B cell (primary cell): ENCODE data around the gene LECT2. TPM values are rescaled to one million over a fixed set of nuclear protein-coding genes. Genes with fewer than 3 reads are reported as not detected.

Source experiments
- ATAC-seq: fragments of 200-7000 bp; cut with Tn5 transposase; one replicate; pipeline ENCODE4 v1.10.0; 2021; ENCODE audit warnings: low read depth, mild to moderate bottlenecking, moderate number of reproducible peaks, moderate library complexity
- CTCF ChIA-PET: fragments of 350-600 bp; sonication (Branson Sonifier 250); formaldehyde crosslinking; loops from one replicate; lab custom pipeline; 2021; ENCODE audit warnings: antibody characterized with exemption, inconsistent platforms; lab: Charles Lee
- POLR2A ChIA-PET: fragments of 350-600 bp; sonication (Branson Sonifier 250); formaldehyde crosslinking; loops from one replicate; lab custom pipeline; 2021; ENCODE audit warnings: antibody characterized with exemption; lab: Charles Lee
- DNase-seq: peaks from one replicate; pipeline ENCODE4 v3.0.0; 2013
- H2AFZ ChIP-seq: 2 replicates; pipeline ENCODE4 v1.6.1; 2012; ENCODE audit warnings: mild to moderate bottlenecking, low read depth, low read length; ENCODE audit not compliant: insufficient read depth, poor library complexity, severe bottlenecking
- H3K27ac ChIP-seq, 2 donors: 1 replicate in 1 of 2; 2 replicates in 1 of 2; pipeline ENCODE4 v1.5.1; 2012 to 2013; ENCODE audit warnings: low read length in 2 of 2, mild to moderate bottlenecking in 2 of 2, moderate library complexity in 1 of 2
- H3K27me3 ChIP-seq, 4 experiments: fragments of 200-600 bp in 1 of 4; sonication (generic) in 1 of 4; replicated peaks in 1 of 4; 1 replicate in 2 of 4; 2 replicates in 2 of 4; pipeline versions ENCODE4 v1.6.1 to v1.7.0; 2013 to 2016; ENCODE audit warnings: low read length in 3 of 4, mild to moderate bottlenecking in 2 of 4, mixed read lengths in 1 of 4, moderate library complexity in 1 of 4; ENCODE audit not compliant: insufficient read depth in 4 of 4, control insufficient read depth in 3 of 4; ENCODE audit errors: control extremely low read depth in 1 of 4
- H3K36me3 ChIP-seq, 2 experiments: replicated peaks in 1 of 2; 1 replicate in 1 of 2; 2 replicates in 1 of 2; pipeline versions ENCODE4 v1.6.1 to v1.7.1; 2013; ENCODE audit warnings: low read length in 1 of 2; ENCODE audit not compliant: insufficient read depth in 2 of 2, control insufficient read depth in 1 of 2; ENCODE audit errors: control extremely low read depth in 1 of 2, extremely low read depth in 1 of 2
- H3K4me1 ChIP-seq, 2 donors: fragments of 200-600 bp in 1 of 2; sonication (generic) in 1 of 2; 1 replicate in 1 of 2; 2 replicates in 1 of 2; pipeline versions ENCODE4 v1.5.1 to v1.6.1; 2013 to 2017; ENCODE audit warnings: low read length in 2 of 2; ENCODE audit not compliant: control insufficient read depth in 2 of 2, insufficient read depth in 2 of 2
- H3K4me2 ChIP-seq: replicated peaks from 2 replicates; pipeline ENCODE3; 2012; ENCODE audit warnings: mild to moderate bottlenecking, low read depth, low read length; ENCODE audit not compliant: poor library complexity, severe bottlenecking
- H3K4me3 ChIP-seq, 5 experiments: fragments of 200-600 bp in 1 of 5; sonication (generic) in 1 of 5; 1 replicate in 3 of 5; 2 replicates in 2 of 5; pipeline versions ENCODE4 v1.5.1 to v1.7.0; 2011 to 2016; ENCODE audit warnings: low read length in 4 of 5, mild to moderate bottlenecking in 4 of 5, low read depth in 2 of 5, control low read depth in 1 of 5, moderate library complexity in 1 of 5; ENCODE audit not compliant: insufficient read depth in 1 of 5; ENCODE audit errors: control extremely low read depth in 1 of 5, extremely low read depth in 1 of 5
- H3K79me2 ChIP-seq: fragments of 200-600 bp; sonication (generic); one replicate; pipeline ENCODE4 v1.6.0; 2016; ENCODE audit warnings: low read length; ENCODE audit not compliant: control insufficient read depth, insufficient read depth
- H3K9ac ChIP-seq: fragments of 200-600 bp; sonication (generic); 2 replicates; pipeline ENCODE4 v1.6.1; 2017; ENCODE audit warnings: mild to moderate bottlenecking, low read length, moderate library complexity
- H3K9me3 ChIP-seq, 3 donors: one replicate each; pipeline versions ENCODE4 v1.6.1 to v1.7.1; 2013; ENCODE audit warnings: low read length in 2 of 3; ENCODE audit not compliant: control insufficient read depth in 2 of 3, insufficient read depth in 1 of 3; ENCODE audit errors: control extremely low read depth in 1 of 3
- H4K20me1 ChIP-seq: 2 replicates; pipeline ENCODE4 v1.6.0; 2012; ENCODE audit warnings: mild to moderate bottlenecking, low read length; ENCODE audit not compliant: insufficient read depth, control insufficient read depth, poor library complexity, severe bottlenecking
- H3K27ac Mint-ChIP-seq: one replicate; pipeline ENCODE4 v1.8.0; 2021; ENCODE audit warnings: mixed read lengths
- H3K27me3 Mint-ChIP-seq: one replicate; pipeline ENCODE4 v1.8.0; 2021; ENCODE audit warnings: mixed read lengths
- H3K4me1 Mint-ChIP-seq: one replicate; pipeline ENCODE4 v1.8.0; 2021; ENCODE audit warnings: mixed read lengths
- H3K4me3 Mint-ChIP-seq: one replicate; pipeline ENCODE4 v1.8.0; 2021; ENCODE audit warnings: mixed read lengths
- H3K9me3 Mint-ChIP-seq: one replicate; pipeline ENCODE4 v1.8.0; 2022; ENCODE audit warnings: mixed read lengths; ENCODE audit not compliant: insufficient read depth
- EZH2 ChIP-seq: IDR thresholded peaks from 2 replicates; pipeline ENCODE4 v1.6.1; 2012; ENCODE audit warnings: borderline replicate concordance, low read depth, mild to moderate bottlenecking, moderate library complexity, low read length; ENCODE audit not compliant: insufficient read depth, poor library complexity, severe bottlenecking
- WGBS: methylation state at CpG from one replicate; pipeline ENCODE4 v1.1.5; 2013; ENCODE audit warnings: missing lambda C conversion rate; ENCODE audit not compliant: insufficient coverage; 5-methylcytosine and 5-hydroxymethylcytosine counted together
- intact Hi-C: fragments of 100-400 bp; cut with micrococcal nuclease; formaldehyde crosslinking; loops from one replicate; pipeline ENCODE4 v1.10.0; 2022
- polyA plus RNA-seq: library from polyadenylated mRNA; depleted of rRNA; stranded (reverse); fragments of >200 nt; gene quantifications from 2 replicates; pipeline ENCODE4 v1.2.3, GENCODE V29; 2012
- total RNA-seq, 2 donors: library from RNA; stranded (reverse); fragments of 120-200 nt in 1 of 2; gene quantifications; 1 replicate in 1 of 2; 2 replicates in 1 of 2; pipeline versions ENCODE4 v1.2.3 to v1.2.4, GENCODE V29; 2013 to 2022
- TF ChIP-seq, protein P1 (sequence below): fragments of 200-600 bp; IDR thresholded peaks from one replicate; pipeline ENCODE4 v1.8.0; 2022; ENCODE audit warnings: antibody characterized with exemption, mild to moderate bottlenecking

Gene LECT2
- total and polyA plus RNA-seq, 2 donors (not counting 1 experiment from before 2014, with no cell fraction given), result not detected

DNA sequence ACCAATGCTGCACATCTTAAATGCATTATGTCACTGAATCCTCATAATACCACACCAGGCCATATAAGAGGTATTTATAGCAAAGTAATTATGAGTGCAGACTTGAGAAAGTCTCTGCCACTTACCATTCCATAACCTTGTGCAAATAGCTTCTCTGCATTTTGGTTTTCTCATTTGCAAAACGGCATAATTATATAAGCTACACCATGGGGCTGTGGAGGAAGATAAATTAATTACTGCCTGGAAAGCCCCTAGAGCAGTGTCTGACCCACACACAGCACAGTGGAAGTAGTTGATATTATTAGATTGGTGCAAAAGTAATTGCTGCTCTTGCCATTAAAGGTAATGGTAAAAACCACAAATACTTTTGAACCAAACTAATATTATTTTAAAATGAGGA lies 49.6 kb downstream of the LECT2 start:
- no peak for DNase-seq
- ChIA-PET CTCF (no interaction called here), POLR2A (no interaction called here)
- no peak overlapping the region for H3K4me3 ChIP-seq
- no peaks in the 10 kb centered on the region for H3K4me1 Mint-ChIP-seq
- peaks cover 0 to 10% (median 5%) of the 10 kb centered on the region in 4 experiments for H3K27me3 ChIP-seq
- H3K9ac ChIP-seq, result no peak overlapping the region
- no peaks in the 10 kb centered on the region for H3K79me2 ChIP-seq
- H3K36me3 ChIP-seq, result no peaks in the 10 kb centered on the region
- H3K4me1 ChIP-seq, result no peaks in the 10 kb centered on the region
- no peak overlapping the region for H3K27ac ChIP-seq
- ATAC-seq, result no peak
- no peaks in the 10 kb centered on the region for H3K9me3 ChIP-seq
- intact Hi-C loops, result no loop called here
- H3K27me3 Mint-ChIP-seq, result peaks cover 16% of the 10 kb centered on the region
- TF ChIP-seq, protein P1, sequence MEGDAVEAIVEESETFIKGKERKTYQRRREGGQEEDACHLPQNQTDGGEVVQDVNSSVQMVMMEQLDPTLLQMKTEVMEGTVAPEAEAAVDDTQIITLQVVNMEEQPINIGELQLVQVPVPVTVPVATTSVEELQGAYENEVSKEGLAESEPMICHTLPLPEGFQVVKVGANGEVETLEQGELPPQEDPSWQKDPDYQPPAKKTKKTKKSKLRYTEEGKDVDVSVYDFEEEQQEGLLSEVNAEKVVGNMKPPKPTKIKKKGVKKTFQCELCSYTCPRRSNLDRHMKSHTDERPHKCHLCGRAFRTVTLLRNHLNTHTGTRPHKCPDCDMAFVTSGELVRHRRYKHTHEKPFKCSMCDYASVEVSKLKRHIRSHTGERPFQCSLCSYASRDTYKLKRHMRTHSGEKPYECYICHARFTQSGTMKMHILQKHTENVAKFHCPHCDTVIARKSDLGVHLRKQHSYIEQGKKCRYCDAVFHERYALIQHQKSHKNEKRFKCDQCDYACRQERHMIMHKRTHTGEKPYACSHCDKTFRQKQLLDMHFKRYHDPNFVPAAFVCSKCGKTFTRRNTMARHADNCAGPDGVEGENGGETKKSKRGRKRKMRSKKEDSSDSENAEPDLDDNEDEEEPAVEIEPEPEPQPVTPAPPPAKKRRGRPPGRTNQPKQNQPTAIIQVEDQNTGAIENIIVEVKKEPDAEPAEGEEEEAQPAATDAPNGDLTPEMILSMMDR, result no peak
- no peak for TF ChIP-seq EZH2
- no peak overlapping the region for H3K4me2 ChIP-seq
- H4K20me1 ChIP-seq, result no peaks in the 10 kb centered on the region
- no CpG with 5 or more reads among the region's 1 CpG for WGBS
- H3K4me3 Mint-ChIP-seq, result no peak overlapping the region
- no peaks in the 10 kb centered on the region for H3K9me3 Mint-ChIP-seq
- H2AFZ ChIP-seq, result no peak overlapping the region
- H3K27ac Mint-ChIP-seq, result no peak overlapping the region

DNA sequence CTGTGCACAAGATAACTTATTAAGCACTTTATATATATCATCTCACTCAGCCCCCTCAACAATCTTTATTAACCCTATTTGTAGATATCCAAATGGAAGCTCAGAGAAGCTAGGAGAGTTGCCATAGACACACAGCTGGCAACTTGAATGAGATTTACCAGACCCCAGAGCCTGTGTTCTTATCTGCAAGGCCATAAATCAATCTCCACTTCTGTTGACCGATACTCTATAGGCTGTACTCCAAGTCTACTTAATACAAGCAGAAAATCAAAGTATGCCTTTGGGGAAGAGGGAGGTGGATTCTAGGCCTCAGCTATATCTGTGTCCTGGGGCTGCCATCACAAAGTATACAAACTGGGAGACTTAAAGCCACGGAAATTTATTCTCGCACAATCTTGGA lies 53.1 kb downstream of the LECT2 start:
- CTCF ChIA-PET, result no interaction called here
- H3K27me3 Mint-ChIP-seq, result peaks cover 15% of the 10 kb centered on the region
- WGBS, result 95% methylated on average over 2 of the region's 3 CpGs

More for the DNA sequence above, 53.1 kb downstream of the LECT2 start:
- no peak overlapping the region for H2AFZ ChIP-seq
- no peak overlapping the region for H3K27ac ChIP-seq
- POLR2A ChIA-PET, result no interaction called here
- intact Hi-C loops, result no loop called here
- H3K4me3 ChIP-seq, result no peak overlapping the region
- no peak overlapping the region for H3K9ac ChIP-seq
- no peaks in the 10 kb centered on the region for H3K36me3 ChIP-seq
- no peaks in the 10 kb centered on the region for H4K20me1 ChIP-seq
- Mint-ChIP-seq H3K4me1 (no peaks in the 10 kb centered on the region), H3K27ac (no peak overlapping the region), H3K9me3 (no peaks in the 10 kb centered on the region), H3K4me3 (no peak overlapping the region)
- H3K79me2 ChIP-seq, result no peaks in the 10 kb centered on the region
- H3K4me2 ChIP-seq, result no peak overlapping the region
- no peaks in the 10 kb centered on the region for H3K9me3 ChIP-seq
- TF ChIP-seq EZH2, result no peak
- TF ChIP-seq, protein P1, result no peak
- DNase-seq, result no peak
- H3K27me3 ChIP-seq, result peaks cover 0 to 10% (median 6%) of the 10 kb centered on the region in 4 experiments
- no peaks in the 10 kb centered on the region for H3K4me1 ChIP-seq
- ATAC-seq, result no peak
